ENCODE data around the gene REELD1.

REELD1 gene

DNA sequence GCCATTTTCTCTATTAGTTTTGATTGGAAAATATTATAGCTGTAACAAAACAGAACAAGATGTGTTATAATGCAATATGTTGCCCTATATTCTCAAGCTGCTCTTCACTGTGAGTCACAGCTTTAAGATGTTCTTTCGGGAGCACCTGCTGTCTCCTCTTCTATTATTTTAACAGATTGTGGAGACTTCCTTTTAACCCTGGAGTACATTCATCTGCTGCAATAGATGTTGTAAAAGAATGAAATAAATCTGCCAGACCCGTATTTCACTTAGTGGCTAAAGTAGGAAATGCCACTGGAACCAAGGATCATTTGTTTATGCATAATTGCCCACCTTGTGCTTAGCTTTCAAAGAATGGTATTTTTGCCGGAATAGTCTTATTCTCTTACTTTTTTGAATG, 27.7 kb upstream of the REELD1 start:
- Mint-ChIP-seq H3K4me3 (no peak overlapping the region), H3K36me3 (ENCODE audit: low read depth) (peaks cover 59% of the 10 kb centered on the region), H3K4me1 (peaks cover 12% of the 10 kb centered on the region), H3K27ac (no peak overlapping the region), H3K27me3 (ENCODE audit: low read depth) (no peaks in the 10 kb centered on the region), H3K9me3 (no peaks in the 10 kb centered on the region)
- TF ChIP-seq, protein P1, sequence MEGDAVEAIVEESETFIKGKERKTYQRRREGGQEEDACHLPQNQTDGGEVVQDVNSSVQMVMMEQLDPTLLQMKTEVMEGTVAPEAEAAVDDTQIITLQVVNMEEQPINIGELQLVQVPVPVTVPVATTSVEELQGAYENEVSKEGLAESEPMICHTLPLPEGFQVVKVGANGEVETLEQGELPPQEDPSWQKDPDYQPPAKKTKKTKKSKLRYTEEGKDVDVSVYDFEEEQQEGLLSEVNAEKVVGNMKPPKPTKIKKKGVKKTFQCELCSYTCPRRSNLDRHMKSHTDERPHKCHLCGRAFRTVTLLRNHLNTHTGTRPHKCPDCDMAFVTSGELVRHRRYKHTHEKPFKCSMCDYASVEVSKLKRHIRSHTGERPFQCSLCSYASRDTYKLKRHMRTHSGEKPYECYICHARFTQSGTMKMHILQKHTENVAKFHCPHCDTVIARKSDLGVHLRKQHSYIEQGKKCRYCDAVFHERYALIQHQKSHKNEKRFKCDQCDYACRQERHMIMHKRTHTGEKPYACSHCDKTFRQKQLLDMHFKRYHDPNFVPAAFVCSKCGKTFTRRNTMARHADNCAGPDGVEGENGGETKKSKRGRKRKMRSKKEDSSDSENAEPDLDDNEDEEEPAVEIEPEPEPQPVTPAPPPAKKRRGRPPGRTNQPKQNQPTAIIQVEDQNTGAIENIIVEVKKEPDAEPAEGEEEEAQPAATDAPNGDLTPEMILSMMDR (IDR thresholded peaks at IDR 0.05; ENCODE audit: unreplicated experiment in 3 of 3) = no peak

DNA sequence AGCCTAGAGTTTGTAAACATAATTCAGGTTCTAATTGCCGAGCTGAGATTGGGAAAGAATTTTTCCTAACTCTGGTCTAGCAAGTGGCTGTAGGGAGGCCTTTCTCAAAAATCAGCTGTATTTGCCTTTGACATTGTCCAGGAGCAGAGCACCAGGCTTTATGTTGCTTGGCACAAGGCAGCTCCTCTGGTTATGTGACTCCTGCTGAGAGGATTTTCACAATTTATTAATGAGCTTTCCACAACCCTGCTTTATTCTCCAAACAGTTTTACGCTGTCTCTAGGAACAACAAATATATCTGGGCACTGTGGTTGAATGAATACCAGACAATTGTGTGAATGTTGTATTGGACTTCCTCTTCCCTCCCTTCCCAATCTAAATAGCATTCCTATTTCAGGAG, 23.9 kb upstream of the REELD1 start:
- Mint-ChIP-seq H3K4me1 (no peaks in the 10 kb centered on the region), H3K4me3 (no peak overlapping the region), H3K9me3 (no peaks in the 10 kb centered on the region), H3K36me3 (ENCODE audit: low read depth) (peaks cover 57% of the 10 kb centered on the region), H3K27me3 (ENCODE audit: low read depth) (no peaks in the 10 kb centered on the region), H3K27ac (peak overlapping the region; percentile 4 to 76 (median 35))
- TF ChIP-seq, protein P1 (IDR thresholded peaks at IDR 0.05; ENCODE audit: unreplicated experiment in 3 of 3) = no peak

DNA sequence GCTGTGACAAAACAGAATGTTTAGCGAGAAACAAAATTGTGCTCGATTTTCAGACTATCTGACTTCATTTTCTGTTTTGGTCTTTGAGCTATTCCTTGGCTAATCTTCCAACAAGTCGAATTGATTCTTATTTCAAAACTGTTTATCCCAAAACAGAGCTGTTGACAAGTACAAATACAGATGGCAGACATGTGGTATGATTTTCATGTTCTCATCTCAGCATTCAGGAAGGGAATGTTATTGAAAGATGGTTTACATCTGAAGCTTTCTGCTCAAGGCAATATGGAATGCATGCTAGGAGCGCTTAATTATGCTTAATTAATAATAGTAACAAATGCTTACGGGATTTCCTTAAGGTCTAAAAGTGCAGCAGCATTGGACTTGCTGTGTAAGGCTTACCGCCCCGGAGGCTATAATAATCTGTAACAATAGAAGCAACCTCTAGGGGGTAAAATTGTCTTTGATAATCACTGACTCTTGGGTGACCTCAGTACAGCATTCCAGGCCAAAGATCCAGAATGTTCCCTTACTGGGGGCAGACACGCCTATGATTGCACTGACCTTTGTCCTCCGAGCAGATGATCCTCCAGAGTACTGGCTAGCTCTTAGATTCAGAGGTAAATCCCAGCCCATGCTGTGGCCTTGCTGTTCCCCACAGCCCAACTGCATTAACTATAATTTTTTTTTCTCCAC, 22.4 kb upstream of the REELD1 start:
- H3K9me3 Mint-ChIP-seq = no peaks in the 10 kb centered on the region
- H3K27me3 Mint-ChIP-seq (ENCODE audit: low read depth) = no peaks in the 10 kb centered on the region
- peaks cover 51% of the 10 kb centered on the region for H3K36me3 Mint-ChIP-seq (ENCODE audit: low read depth)
- H3K27ac Mint-ChIP-seq = no peak overlapping the region
- no peak overlapping the region for H3K4me3 Mint-ChIP-seq
- TF ChIP-seq, protein P1 (IDR thresholded peaks at IDR 0.05; ENCODE audit: unreplicated experiment in 3 of 3) = no peak
- H3K4me1 Mint-ChIP-seq = no peaks in the 10 kb centered on the region

DNA sequence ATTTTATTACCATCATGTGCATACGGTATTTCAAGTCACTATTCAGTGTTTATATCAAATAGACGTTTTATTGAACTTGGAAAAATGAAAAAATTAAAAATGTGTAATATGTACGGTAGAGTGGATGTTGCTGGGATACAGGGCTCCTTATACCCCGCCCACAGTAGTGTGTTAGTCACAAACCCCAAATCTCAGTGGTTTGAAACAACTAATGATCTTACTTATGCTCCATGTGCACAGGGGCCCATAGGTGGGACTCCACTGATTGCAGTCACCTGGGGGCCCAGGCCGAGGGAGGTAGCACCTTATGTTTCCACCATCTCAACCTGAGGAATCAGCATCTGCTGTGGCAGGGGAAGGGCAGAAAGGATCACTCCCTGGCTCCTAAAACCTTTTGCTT, 20.7 kb upstream of the REELD1 start:
- Mint-ChIP-seq H3K4me1 (no peaks in the 10 kb centered on the region), H3K4me3 (no peak overlapping the region), H3K27me3 (ENCODE audit: low read depth) (no peaks in the 10 kb centered on the region), H3K27ac (no peak overlapping the region), H3K36me3 (ENCODE audit: low read depth) (peaks cover 40% of the 10 kb centered on the region), H3K9me3 (peaks cover under 1% of the 10 kb centered on the region)
- TF ChIP-seq, protein P1 (IDR thresholded peaks at IDR 0.05; ENCODE audit: unreplicated experiment in 3 of 3) = no peak

DNA sequence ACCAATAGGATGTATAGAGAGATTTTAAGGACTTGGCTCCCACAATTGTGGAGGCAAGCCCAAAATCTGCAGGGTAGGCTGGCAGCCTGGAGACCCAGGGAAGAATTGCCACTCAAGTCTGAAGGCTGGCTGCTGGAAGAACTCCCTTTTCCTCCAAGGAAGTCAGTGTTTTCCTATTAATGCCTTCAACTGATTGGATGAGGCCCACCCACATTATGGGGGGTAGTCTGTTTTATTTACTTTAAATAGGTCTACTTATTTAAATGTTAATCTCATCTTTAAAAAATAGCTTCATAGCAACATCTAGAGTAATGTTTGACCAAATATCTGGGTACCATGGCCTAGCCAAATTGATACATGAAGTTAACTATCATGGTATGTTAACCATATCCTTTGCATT, 20.1 kb upstream of the REELD1 start:
- TF ChIP-seq, protein P1 (IDR thresholded peaks at IDR 0.05; ENCODE audit: unreplicated experiment in 3 of 3) = no peak
- Mint-ChIP-seq H3K4me1 (no peaks in the 10 kb centered on the region), H3K9me3 (peaks cover 3% of the 10 kb centered on the region), H3K4me3 (no peak overlapping the region), H3K27ac (no peak overlapping the region), H3K36me3 (ENCODE audit: low read depth) (peaks cover 36% of the 10 kb centered on the region), H3K27me3 (ENCODE audit: low read depth) (no peaks in the 10 kb centered on the region)

DNA sequence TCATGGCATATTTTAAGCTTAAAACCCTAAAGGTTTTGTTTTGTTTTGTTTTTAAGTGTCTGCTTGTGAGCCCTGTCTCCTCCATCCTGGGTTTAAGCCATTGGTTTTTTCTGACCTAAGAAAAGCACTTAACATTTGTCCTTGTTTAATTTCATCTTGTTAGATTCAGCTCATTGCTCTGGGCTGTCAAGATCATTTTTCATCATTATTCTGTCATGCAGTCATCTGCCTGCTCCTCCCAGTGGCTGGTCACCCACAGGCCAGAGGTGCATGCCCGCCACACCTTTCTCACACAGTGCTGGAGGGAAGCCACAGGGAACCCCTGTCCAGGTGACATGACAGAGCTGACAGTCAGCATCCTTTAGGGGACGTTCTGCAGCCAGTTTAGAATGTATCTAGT, 11.7 kb upstream of the REELD1 start:
- Mint-ChIP-seq H3K4me3 (no peak overlapping the region), H3K9me3 (peaks cover 3% of the 10 kb centered on the region), H3K36me3 (ENCODE audit: low read depth) (peaks cover 5% of the 10 kb centered on the region), H3K4me1 (no peaks in the 10 kb centered on the region), H3K27ac (no peak overlapping the region), H3K27me3 (ENCODE audit: low read depth) (no peaks in the 10 kb centered on the region)
- TF ChIP-seq, protein P1 (IDR thresholded peaks at IDR 0.05; ENCODE audit: unreplicated experiment in 3 of 3) = no peak

Measured in nephron (organoid).